GM18498 (cell line): ENCODE results near the gene EHD1.

Experiments used
- ATAC-seq: cut with Tn5 transposase; IDR thresholded peaks from one replicate; pipeline ENCODE4 v1.9.1; 2021; ENCODE audit warnings: mild to moderate bottlenecking, moderate library complexity; ENCODE audit not compliant: unreplicated experiment

EHD1 gene

DNA sequence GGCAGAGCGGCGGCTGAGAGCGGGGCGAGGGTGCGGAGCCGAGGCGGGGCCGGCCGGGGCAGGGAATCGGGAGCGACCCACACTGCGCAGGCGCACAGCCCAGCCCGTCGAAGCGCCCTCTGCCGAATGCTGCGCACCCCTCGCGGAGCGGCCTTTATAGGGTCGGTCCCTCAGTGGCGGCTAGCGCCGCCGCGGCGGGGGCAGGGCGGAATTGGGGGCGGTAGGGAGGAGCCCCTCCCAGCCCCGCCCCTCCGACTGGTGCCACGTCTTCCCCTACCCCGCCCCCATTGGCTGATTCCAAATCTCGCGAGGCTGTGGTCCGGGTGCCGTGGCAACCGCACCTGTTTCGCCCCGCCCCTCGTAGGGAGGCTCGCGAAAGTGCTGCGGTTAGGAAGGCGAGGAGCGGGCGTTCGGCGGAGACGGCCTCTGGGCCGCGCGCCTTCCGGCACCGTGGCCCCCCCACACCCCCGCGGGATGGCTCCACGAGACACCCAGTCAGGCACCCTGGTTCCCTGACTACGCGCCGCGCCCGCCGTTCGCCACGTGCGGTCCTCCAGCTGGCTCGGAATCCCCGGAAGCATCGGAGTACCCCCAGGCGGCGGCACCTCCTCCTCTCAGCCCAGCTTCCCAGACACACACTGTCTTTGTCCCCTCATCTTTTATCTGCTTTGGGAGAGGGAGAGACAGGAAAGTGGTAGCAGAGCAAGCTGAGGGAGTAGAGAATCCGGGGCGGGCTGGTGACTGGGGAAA lies at the start of gene EHD1:
TSS of gene EHD1 (minus strand) at position 128 of the 750 bp plus-strand sequence. CDS start 157 bp downstream, outside the sequence.
- peak; percentile 75 for ATAC-seq

DNA sequence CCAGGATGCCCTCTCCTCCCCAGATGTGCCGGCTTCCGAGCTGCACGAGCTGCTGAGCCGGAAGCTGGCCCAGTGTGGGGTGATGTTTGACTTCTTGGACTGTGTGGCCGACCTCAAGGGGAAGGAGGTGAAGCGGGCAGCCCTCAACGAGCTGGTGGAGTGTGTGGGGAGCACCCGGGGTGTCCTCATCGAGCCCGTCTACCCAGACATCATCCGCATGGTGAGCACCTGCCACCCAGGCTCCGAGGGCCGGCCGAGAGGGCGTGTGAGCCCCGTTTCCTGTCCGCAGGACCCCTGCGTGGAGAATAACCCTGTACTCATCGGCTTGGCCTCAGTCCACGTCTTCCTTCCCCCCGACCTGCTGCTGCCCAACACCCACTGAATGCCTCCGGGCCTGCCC lies 48.3 kb upstream of the EHD1 start:
- no peak for ATAC-seq

DNA sequence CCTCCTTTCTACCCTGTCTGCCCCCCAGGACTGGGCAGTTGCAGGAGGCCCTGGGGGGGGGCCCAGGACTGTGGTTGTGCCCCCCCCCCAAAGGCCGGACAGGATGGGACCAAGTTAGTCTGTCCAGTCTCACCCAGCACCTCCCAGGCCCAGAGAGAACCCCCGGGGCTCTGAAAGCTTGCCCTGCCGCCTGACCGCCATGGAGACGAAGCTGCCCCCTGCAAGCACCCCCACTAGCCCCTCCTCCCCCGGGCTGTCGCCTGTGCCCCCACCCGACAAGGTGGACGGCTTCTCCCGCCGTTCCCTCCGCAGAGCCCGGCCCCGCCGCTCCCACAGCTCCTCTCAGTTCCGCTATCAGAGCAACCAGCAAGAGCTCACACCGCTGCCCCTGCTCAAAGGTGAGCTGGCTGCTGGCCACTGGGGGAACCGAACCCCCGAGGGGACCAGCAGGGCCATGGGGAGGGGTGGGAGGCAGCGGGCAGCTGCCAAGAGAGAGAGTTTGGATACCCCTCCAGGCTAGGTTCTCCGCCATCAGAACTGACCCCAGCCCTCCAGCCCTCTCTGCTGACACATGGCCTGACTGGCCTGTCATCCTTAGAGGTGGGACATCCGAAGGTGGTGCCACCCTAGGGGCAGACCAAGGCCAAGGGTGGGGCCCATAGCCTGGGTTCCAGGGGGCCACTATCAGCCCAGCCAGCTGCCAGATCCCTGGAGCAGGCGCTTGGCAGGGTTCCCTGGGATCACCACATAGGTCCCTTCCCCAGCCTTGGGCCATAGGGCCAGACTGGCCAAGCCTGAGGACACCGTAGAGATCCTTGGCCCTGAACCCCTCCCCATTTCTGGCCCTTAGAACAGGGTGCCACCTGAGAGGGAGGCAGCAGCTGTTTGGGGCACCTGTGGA lies 47.4 kb upstream of the EHD1 start:
- ATAC-seq: no peak

DNA sequence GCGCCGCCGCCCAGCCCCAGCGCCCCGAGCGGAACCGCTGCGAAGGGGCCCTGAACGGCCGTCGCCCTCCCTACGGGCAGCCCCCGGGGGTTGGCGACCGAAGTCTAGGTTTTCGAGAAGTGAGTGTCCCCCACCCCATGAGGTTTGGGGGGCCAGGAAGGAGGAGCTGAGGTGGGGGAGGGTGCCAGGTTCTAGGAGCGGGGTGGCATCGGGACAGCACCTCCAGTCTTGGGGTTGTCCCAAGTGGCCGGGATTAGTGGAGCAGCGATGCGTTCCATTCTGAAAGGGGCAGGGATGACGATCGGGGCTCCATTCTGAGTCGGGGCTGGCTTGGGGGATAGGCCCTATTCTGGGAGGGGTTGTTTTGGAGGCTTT lies 46.5 kb upstream of the EHD1 start:
- peak; percentile 5 for ATAC-seq

DNA sequence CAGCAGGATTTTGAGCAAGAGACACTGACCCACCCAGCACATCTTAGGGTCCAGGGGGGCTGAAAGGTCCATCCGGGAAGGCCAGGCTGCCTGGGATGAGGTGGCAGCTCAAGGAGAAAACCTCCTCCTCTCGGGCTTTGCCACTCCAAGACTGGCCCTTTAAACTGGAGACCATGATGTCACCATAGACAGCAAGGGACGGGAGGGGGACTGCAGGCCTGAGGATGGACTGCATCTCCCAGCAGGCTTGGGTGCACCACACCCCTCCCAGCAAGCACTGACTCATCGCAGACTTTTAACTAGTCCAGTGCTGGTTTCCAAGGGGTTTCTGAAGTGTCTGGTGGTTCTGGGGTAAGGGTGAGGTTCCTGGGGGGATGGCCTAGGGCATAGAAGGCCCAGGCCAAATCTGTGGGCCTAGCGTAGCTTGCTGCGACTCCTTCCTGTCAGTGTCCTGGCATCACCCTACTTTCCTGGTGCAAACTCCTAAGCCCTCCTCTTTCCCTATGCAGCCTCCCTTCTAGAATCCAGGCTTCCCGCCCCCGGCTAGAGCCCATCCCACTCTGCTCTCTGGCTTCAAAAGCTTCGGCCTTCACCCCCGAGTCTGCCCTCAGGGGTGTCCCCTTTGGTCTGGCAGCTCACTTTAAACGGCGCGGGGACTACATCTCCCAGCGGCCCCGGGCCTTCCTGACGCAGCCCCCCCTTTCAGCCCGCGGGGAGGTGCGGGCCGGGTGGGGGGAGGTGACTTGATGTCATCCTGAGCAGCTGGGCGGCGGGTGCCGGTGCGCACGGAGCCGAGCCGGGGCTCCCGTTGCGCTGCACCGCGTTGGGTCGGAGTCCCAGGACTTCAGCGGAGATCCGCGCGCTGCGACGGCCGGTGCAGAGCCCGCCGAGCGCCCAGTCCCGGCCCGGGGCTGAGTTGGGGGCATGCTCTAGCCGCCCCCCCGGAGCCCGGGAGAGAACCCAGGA lies 45.8 kb upstream of the EHD1 start, which contains the start of gene PPP2R5B:
TSS of gene PPP2R5B (plus strand) at position 746 of the 966 bp plus-strand sequence. CDS start 1,046 bp downstream, outside the sequence.
- ATAC-seq: peak; percentile 86

DNA sequence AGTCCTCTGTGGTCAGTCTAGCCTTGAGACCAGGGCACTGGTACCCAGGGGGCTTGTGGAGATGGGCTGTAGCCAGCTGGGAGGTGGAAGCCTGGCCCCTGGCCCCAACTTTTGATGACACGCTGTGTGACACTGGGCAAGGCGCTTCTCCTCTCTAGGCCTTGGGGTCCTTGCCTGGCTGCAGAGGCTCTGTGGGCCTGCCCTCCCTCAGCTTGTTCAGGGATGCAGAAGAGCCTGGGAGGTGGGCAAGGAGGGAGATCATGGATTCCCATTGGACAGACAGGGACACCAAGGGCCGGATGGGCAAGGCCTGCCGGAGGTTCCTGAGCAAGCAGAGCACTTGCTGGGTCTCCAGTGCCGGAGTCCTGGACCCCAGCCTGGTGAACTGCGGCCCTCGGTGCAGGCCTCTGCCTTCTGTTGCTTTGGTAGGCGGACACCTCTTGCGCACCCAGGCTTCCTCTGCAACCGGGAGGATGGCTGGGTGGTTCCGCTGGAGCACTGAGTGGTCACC lies 44.8 kb upstream of the EHD1 start:
- ATAC-seq: no peak

DNA sequence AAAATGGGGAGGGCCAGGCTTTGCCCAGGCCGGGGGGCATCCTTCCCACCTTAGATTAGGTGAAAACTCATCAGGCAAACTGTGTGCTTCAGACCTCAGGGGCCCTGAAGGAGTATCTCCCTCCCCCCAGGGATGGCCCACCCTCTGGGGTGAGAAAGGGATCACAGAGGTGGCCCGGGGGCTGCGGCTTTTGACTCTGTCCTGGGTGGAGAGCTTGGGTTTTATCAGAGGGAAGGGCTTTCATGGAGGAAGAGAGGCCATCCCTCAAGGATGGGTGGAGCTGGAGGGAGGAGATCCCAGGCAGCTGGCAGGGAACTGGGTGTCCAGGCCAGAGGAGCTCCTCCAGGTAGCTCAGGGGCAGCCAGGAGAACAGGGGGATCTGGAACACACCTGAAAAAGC lies 43.0 kb upstream of the EHD1 start:
- ATAC-seq: no peak

DNA sequence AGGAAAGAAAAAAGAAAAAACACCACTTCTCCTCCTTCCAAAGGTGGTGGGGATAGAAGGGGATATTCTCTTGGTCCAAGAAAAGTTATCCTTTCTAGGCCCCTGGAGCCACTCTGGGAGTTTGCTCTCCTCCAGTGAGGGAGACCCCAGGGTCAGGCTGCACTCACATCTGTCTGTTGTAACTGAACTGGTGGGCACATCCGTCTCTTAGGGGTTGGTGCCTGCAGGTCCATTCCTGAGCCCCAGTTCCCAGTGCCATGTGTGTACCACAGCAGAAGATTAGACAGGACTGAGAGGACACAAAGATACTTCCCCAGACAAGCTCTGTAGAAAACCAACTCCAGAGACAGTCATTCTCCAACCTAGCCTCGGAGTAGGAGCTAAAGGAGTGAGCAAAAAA lies 41.7 kb upstream of the EHD1 start:
- no peak for ATAC-seq

DNA sequence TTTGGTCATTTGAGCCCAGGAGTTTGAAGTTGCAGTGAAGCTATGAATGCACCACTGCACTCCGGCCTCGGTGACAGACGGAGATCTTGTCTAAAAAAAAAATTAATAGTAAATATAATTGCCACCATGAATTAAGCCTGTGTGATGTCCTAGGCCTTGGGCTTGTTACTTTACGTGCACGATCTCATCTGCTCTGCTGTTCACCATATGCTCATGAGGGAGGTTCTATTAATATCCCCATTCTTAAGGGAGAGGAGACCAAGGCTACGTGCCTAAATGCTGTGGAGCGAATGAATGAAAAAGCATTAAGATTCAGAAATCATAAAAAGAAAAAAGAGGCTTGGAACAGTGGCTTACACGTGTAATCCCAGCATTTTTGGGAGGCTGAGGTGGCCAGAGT lies 41.2 kb upstream of the EHD1 start:
- ATAC-seq: no peak

DNA sequence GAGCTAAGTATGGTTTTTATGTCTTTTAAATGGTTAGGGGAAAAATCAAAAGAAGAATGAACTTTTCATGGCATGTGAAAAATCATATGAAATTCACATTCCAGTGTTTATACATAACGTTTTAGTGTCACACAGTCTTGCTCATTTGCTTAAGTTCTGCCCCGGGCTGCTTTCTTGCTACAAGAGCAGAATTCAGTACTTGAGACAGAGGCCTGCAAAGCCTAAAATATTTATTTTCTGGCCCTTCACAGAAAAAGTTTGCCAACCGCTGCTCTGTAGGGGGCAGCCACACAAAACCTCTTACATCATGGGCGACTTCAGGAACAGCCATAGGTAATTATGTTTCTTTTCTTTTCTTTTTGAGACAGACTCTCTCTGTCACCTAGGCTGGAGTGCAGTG lies 39.6 kb upstream of the EHD1 start:
- no peak for ATAC-seq

DNA sequence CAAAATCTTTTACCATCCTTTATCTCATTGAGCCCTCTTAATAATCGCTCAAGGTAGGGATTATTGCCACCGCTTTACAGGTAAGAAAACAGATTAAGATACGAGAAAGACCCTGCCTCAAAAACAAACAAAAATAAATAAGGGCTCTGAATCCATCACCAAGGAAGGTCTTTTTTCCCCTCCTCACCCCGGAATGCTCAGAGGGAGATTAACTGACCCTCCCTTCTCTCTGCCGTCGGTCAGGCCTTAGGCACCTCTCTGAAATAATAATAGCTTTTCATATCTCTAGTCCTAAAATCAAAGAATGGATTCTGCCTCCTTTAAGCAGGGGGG lies 39.2 kb upstream of the EHD1 start:
- ATAC-seq: no peak

DNA sequence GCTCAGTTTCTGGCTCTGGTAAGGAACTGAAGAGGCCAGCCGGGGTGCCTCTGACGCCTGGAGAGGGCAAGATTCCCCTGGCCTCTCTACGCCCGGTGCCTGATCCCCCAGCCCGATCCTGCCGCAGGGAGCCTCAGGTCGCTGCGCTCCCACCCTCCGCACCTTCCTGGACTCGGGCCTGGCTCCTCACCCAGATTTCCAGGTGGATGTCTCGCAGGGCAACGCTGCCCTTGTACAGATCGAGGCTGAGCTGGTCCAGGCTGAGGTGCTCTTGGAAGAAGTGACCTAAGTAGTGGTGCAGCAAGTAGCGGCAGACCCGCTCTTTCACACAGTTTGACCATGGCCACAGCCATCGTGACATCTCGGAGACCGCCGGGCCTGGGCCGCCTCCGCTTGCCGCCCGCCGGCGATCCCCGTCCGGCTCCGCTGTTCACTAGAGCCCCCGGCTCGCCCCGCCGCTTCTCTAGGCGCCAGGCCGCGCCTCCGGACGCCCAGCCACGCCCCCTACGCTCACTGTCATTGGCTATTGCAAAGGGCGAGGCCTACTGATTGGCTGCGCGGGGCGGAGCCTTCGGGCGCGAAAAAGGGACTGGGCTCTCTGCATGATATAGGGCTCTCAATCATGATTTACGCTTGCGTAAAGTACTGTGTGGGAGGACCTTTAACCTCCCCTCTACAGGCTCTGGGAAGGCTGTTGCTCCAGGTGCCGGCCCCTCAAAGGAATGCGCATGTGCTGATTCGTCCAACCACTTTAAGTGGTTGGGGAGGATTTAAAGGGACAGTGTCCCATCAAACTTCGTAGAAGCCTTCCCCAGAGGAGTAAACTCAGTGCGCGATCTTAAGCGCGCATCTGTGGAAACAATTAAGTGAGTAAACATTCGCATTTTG lies 38.6 kb upstream of the EHD1 start, which contains the start of gene ATG2A:
TSS of gene ATG2A (minus strand) at position 435 of the 888 bp plus-strand sequence. CDS start at position 361, 74 bp downstream.
- peak; percentile 90 for ATAC-seq

DNA sequence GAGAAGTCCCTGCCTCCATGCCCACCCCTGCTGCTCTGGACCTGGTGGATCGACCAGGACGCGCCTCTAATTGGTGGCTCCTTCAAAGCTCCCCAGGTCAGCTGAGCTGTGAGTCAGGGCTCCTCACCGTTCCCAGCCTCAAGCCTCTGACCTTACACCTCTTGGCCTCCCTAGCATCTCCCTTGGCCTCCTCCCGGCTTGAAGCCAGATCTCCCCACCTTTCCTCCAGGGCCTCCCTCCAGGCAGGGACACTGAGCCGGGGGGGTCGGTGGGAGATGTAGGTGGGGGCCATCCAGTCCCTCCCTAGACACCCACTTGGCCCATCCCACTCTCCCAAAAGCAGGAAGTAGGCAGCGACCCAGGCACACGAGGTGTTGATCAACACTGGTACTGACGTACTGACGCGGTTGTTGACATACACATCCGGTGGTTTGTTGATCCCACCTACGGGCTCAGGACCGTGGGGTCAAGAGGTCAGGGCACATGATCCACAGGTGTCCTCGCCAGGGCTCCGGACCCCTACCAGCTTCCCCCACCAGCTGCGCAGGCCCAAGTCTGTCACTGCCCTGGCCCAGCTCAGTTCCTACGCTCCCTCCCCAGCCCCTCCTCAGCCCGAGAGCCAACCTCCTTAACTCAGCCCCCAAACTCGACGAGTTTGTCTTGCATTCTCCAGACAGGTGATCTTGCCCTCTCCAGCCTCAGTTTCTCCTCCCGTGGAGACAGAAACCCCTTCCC lies 37.8 kb upstream of the EHD1 start:
- ATAC-seq: peak; percentile 19

DNA sequence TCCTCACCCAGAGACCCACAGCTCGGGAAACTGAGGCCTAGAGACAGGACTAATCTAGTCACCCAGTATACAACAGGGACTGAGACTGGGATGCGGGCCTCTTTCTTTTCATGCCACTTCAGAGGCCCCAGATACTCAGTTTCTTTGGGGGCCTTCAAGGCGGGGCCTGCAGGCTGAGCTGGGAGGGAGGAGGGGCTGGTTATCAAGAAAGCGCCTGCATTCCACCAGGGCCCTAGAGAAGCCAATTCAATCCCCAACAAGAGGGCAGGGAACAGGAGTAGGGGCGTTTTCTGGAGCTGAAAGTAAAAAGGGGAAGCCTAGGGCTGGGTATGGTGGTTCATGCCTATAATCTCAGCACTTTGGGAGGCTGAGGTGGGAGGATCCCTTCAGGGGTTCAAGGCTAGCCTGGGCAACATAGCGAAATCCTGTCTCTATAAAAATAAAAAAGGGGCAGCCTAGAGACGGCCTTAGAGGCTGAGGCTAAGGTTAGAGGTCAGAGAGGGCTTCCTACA lies 37.0 kb upstream of the EHD1 start:
- no peak for ATAC-seq

DNA sequence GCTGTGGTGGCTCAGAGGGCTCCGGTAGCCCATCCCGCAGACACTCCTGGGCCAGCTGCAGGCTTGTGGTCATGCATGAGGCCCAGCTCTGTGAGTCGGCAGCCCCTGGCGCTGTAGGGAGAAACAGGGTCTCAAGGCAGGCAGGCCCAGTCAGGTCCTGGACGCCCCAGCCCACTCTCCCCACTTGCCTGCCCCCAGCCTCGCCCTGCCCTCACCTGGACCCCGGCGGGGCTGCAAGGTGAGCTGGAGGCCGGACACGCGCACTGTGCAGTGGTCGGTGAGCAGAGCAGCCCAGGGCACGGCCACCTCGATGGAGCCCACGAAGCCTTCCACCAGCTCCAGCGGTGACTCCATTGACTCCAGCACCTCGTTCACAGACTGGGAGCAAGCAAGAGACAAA lies 35.7 kb upstream of the EHD1 start:
- ATAC-seq: no peak

DNA sequence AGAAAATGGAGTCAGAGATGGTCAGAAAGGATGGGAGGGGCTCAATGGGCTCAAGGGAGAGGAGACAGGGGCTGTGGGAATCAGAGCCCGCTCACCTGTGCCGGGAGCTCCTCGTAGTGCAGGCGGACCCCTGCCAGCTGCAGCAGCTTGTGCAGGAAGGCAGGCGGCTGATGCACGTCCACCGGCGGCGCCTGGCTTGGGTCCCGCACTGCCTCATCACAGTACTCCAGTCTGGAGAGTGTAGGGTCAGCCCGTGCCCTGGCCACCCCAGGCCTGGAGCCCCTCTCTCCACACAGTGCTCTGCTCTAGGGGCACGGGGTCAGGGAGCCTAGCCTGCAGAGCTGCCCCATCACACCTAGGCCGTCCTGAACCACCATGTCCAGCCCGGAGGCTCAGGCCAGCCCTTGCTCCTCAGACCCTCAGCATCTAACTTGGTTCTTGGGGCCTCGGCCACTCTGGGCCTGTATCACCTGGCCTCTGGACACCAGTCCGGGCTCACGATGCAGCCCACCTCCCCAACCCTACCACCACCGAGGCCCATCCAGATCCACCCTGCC lies 34.8 kb upstream of the EHD1 start:
- ATAC-seq: no peak

DNA sequence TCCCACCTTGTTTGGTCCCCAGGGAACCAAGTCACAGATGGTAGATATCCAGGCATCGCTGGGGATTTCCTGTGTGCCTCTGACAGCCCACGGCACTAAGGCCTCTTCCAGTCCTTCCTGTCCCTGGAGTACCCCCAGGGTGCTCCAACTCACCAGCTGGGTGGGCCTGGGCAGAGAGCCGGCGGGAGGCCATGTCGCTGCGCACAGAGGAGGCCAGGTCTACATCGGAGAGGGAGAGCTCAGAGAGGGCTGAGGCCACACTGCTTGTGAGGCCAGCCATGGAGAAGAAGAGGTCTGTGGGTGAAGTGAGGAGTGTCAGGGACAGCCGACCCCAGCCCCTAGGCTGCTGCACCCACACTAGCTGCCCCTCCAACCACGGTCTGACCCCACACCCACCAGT lies 33.3 kb upstream of the EHD1 start:
- ATAC-seq: no peak

DNA sequence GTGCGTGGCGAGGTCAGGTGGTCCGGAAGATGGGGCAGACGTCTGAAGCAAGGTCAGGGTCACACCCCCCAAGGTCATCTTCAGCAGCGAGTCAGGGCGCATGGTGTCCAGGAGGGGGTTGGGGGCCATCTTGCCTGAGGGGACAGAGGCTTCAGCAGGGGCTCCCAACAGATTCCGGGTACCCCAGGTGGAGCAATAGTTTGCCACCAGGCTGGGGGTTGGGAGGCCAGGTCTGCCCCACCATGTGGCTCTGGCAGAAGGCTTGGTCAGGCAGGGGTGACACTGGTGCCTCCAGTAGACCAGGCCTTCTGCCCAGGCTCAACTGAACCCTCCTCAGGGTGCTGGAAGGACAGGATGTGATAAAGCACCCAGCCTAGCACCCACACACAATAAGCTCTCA lies 32.7 kb upstream of the EHD1 start:
- ATAC-seq: no peak
